ENCODE data around the gene UBE2D4.

- TF ChIP-seq CTCF (IDR thresholded peaks at IDR 0.05; ENCODE audit: low read depth, low read length) = no peak
- no peak for TF ChIP-seq POLR2A (IDR thresholded peaks at IDR 0.05; ENCODE audit: extremely low read depth, insufficient read length)
- TF ChIP-seq MAX (IDR thresholded peaks at IDR 0.05; ENCODE audit: low read depth, low read length) = no peak
Measured at GRCh38 chr7:43938892-43939482, 12.8 kb downstream of the UBE2D4 start.
